Measurements from ENCODE around the gene BIRC6. TPM values are rescaled to one million over a fixed set of nuclear protein-coding genes. Genes with fewer than 3 reads are reported as not detected.

Gene BIRC6
- polyA plus RNA-seq, 1 experiment, result 53.7 TPM

DNA sequence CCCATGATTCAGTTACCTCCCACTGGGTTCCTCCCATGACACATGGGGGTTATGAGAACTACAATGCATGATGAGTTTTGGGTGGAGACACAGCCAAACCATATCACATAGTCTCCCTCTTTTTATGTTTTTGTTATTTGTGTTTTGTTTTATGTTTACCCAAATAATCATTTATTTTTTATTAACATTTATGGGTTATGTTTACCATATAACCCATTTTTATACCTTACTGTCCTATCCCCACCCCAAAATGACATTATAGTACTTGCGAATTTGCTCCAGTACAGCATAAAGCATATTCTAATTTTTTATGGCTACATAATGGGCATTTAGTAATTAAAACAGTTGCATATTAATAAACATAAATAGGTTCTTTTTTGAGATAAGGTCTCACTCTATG is 209.1 kb downstream of the BIRC6 start:
- no peaks in the 10 kb centered on the region for H3K36me3 ChIP-seq (ENCODE audit: control insufficient read depth, insufficient read depth, low read length)
- ChIA-PET POLR2A (no interaction called here), CTCF (no interaction called here)

DNA sequence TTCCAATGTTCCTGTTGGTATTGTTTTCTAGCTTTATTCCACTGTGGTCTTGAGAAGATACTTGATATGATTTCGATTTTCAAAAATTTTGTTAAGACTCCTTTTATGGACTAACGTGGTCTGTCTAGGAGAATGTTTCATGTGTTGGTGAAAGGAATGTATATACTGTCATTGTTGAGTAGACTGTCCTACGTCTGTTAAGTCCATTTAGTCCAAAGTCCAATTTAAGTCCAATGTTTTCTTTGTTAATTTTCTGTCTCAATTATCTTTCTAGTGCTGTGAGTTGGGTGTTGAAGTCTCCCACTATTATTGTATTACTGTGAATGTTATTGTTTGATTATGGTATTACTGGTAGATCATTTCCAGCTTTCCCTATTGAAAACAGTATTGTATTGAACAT is 215.2 kb downstream of the BIRC6 start:
- Histone ChIP-seq H3K27me3 (ENCODE audit: control insufficient read depth, insufficient read depth, low read length) (no peaks in the 10 kb centered on the region), H3K36me3 (ENCODE audit: control insufficient read depth, insufficient read depth, low read length) (no peaks in the 10 kb centered on the region; the same call in 1 of the 2 replicates), H3K4me3 (ENCODE audit: low read depth, low read length) (no peak overlapping the region)
- TF ChIP-seq, protein P1, sequence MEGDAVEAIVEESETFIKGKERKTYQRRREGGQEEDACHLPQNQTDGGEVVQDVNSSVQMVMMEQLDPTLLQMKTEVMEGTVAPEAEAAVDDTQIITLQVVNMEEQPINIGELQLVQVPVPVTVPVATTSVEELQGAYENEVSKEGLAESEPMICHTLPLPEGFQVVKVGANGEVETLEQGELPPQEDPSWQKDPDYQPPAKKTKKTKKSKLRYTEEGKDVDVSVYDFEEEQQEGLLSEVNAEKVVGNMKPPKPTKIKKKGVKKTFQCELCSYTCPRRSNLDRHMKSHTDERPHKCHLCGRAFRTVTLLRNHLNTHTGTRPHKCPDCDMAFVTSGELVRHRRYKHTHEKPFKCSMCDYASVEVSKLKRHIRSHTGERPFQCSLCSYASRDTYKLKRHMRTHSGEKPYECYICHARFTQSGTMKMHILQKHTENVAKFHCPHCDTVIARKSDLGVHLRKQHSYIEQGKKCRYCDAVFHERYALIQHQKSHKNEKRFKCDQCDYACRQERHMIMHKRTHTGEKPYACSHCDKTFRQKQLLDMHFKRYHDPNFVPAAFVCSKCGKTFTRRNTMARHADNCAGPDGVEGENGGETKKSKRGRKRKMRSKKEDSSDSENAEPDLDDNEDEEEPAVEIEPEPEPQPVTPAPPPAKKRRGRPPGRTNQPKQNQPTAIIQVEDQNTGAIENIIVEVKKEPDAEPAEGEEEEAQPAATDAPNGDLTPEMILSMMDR (IDR thresholded peaks at IDR 0.05; ENCODE audit: insufficient read depth, low read depth, low read length), result no peak
- ChIA-PET POLR2A (no interaction called here), CTCF (interaction anchor here (0.6 to 0.7 kb wide), 2 partner anchors 64 to 512 kb away, joined by 3 to 4 read pairs; no protein-coding TSS in a partner anchor)
- DNase-seq (ENCODE audit: low read depth), result no peak

More for the DNA sequence above, 209.1 kb downstream of the BIRC6 start:
- TF ChIP-seq, protein P1 (IDR thresholded peaks at IDR 0.05; ENCODE audit: insufficient read depth, low read depth, low read length), result no peak
- DNase-seq (ENCODE audit: low read depth), result no peak
- Histone ChIP-seq H3K27me3 (ENCODE audit: control insufficient read depth, insufficient read depth, low read length) (no peaks in the 10 kb centered on the region), H3K4me3 (ENCODE audit: low read depth, low read length) (no peak overlapping the region)

DNA sequence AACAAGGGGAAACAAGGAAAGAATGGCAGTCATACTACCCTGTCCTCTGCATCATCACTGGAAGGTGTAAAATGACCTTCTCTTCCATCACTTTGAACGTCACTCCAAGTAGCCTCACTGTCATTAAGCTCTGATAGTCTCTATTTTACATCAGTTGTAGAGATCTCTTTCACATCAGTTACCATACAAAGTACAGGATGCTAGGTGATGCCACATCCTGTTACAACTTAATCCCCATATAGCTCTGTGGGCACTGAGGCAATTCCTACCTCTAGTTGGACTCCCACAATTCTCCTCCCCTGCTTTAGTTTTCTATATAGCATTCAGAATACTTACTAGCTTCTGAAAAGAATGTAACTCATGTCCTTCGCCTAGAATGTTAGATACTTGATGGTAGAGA is 215.9 kb downstream of the BIRC6 start:
- Histone ChIP-seq H3K27me3 (ENCODE audit: control insufficient read depth, insufficient read depth, low read length) (no peaks in the 10 kb centered on the region), H3K4me3 (ENCODE audit: low read depth, low read length) (no peak overlapping the region), H3K36me3 (ENCODE audit: control insufficient read depth, insufficient read depth, low read length) (no peaks in the 10 kb centered on the region; the same call in 1 of the 2 replicates)
- CTCF ChIA-PET, result interaction anchor here (0.7 kb wide), 1 partner anchor 511 kb away, joined by 4 read pairs; no protein-coding TSS in a partner anchor
- POLR2A ChIA-PET, result no interaction called here
- no peak for DNase-seq (ENCODE audit: low read depth)
- TF ChIP-seq, protein P1 (IDR thresholded peaks at IDR 0.05; ENCODE audit: insufficient read depth, low read depth, low read length), result no peak

DNA sequence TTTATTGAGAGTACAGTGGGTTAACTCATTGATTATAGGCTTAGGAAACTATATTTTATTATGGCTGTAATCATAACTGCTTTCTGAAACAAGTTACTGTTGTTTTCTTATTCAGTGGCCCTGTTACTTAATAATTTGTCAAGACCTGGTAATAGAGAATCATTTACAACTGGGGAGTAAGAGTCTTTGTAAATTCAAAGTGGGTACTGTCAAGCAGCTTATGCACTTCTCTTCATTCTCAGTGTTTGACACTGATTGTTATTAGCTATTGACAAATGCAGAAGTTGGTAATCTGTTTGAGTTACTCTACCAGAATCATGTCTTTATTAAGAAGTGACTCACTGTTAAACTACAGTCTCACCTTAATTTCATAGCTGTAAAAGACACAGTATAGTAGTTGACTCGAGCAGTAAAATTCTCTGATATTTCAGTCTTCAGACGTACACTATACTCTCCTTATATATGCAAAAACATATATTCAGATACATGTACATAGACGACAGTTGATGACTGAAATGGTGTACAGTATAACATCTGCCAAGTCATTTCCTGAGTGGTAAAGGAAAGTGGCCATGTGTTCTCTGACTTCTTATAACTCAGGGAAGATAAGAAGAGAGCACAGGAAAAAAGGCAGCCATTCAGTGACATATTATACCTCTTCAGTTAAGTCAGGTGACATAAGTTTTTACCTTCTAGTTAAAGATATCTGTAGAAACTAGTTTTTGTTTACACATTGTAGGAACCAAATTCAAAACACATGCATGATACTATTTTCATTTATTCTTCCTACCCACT is 235.0 kb downstream of the BIRC6 start:
- no peak for DNase-seq (ENCODE audit: low read depth)
- Histone ChIP-seq H3K4me3 (ENCODE audit: low read depth, low read length) (no peak overlapping the region), H3K27me3 (ENCODE audit: control insufficient read depth, insufficient read depth, low read length) (no peaks in the 10 kb centered on the region), H3K36me3 (ENCODE audit: control insufficient read depth, insufficient read depth, low read length) (no peaks in the 10 kb centered on the region)
- ChIA-PET POLR2A (no interaction called here), CTCF (interaction anchor here (1.2 to 1.9 kb wide), 2 partner anchors 9 to 14 kb away, joined by 4 read pairs; no protein-coding TSS in a partner anchor)
- TF ChIP-seq, protein P1 (IDR thresholded peaks at IDR 0.05; ENCODE audit: insufficient read depth, low read depth, low read length), result no peak

DNA sequence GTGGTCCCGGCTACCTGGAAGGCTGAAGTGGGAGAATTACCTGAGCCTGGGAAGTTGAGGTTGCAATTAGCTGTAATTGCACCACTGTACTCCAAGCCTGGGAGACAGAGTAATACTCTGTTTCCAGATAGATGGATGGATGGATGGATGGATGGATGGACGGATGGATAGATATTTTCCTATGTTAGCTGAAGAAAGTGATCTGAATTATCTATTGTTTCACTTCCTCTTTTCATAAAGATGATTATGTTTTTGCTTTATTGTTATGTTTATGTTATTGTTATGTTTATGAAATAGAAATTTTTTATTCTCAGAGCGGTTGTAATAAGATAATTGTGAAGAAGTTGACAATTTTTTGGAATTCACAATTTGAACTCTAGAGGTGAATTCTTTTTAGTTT is 237.8 kb downstream of the BIRC6 start:
- POLR2A ChIA-PET, result no interaction called here
- Histone ChIP-seq H3K4me3 (ENCODE audit: low read depth, low read length) (no peak overlapping the region), H3K36me3 (ENCODE audit: control insufficient read depth, insufficient read depth, low read length) (peaks cover 3% of the 10 kb centered on the region), H3K27me3 (ENCODE audit: control insufficient read depth, insufficient read depth, low read length) (no peaks in the 10 kb centered on the region)
- TF ChIP-seq, protein P1 (IDR thresholded peaks at IDR 0.05; ENCODE audit: insufficient read depth, low read depth, low read length), result no peak
- DNase-seq (ENCODE audit: low read depth), result no peak
- CTCF ChIA-PET, result no interaction called here
